Common myeloid progenitor, CD34-positive (primary cell): ENCODE measurements around the gene UPK3A.

Source experiments
- CTCF ChIA-PET: fragments of 350-600 bp; sonication (Branson Sonifier 250); formaldehyde crosslinking; loops from one replicate; lab custom pipeline; 2021; ENCODE audit warnings: antibody characterized with exemption; lab: Charles Lee
- POLR2A ChIA-PET: fragments of 350-600 bp; sonication (Branson Sonifier 250); formaldehyde crosslinking; loops from one replicate; lab custom pipeline; 2021; ENCODE audit warnings: antibody characterized with exemption; lab: Charles Lee
- DNase-seq, 3 donors: peaks; one replicate each; pipeline versions ENCODE4 v3.0.0 to v3.0.0-alpha.2; 2013
- H3K27ac ChIP-seq, 2 experiments: 1 replicate in 1 of 2; 2 replicates in 1 of 2; pipeline ENCODE4 v1.7.0; 2013; ENCODE audit warnings: inconsistent platforms in 2 of 2, low read length in 2 of 2, mild to moderate bottlenecking in 2 of 2, low read depth in 1 of 2, moderate library complexity in 1 of 2; ENCODE audit not compliant: severe bottlenecking in 2 of 2, insufficient read depth in 1 of 2, poor library complexity in 1 of 2
- H3K27me3 ChIP-seq, 5 experiments: replicated peaks in 2 of 5; 1 replicate in 3 of 5; 2 replicates in 2 of 5; pipeline versions ENCODE4 v1.6.1 to v1.7.0; 2013; ENCODE audit warnings: low read length in 4 of 5, mild to moderate bottlenecking in 2 of 5, moderate library complexity in 2 of 5, inconsistent platforms in 1 of 5; ENCODE audit not compliant: insufficient read depth in 5 of 5, control insufficient read depth in 4 of 5
- H3K36me3 ChIP-seq, 4 experiments: 1 replicate in 2 of 4; 2 replicates in 2 of 4; pipeline versions ENCODE4 v1.6.1 to v1.7.0; 2013; ENCODE audit warnings: low read length in 3 of 4, control low read depth in 1 of 4, mild to moderate bottlenecking in 1 of 4; ENCODE audit not compliant: control insufficient read depth in 4 of 4, insufficient read depth in 4 of 4
- H3K4me1 ChIP-seq, 4 experiments: 1 replicate in 3 of 4; 2 replicates in 1 of 4; pipeline versions ENCODE4 v1.6.1 to v1.7.1; 2013; ENCODE audit warnings: low read length in 3 of 4, mild to moderate bottlenecking in 3 of 4, control low read depth in 1 of 4, inconsistent platforms in 1 of 4, moderate library complexity in 1 of 4; ENCODE audit not compliant: control insufficient read depth in 4 of 4, insufficient read depth in 4 of 4; ENCODE audit errors: control extremely low read depth in 1 of 4
- H3K4me3 ChIP-seq, 7 experiments: 1 replicate in 4 of 7; 2 replicates in 3 of 7; pipeline versions ENCODE4 v1.5.1 to v1.7.0; 2013; ENCODE audit warnings: mild to moderate bottlenecking in 7 of 7, low read length in 6 of 7, moderate library complexity in 6 of 7, inconsistent platforms in 2 of 7, low read depth in 2 of 7, control low read depth in 1 of 7; ENCODE audit not compliant: insufficient read depth in 4 of 7, control insufficient read depth in 1 of 7; ENCODE audit errors: extremely low read depth in 1 of 7
- H3K9me3 ChIP-seq, 5 experiments: 1 replicate in 4 of 5; 2 replicates in 1 of 5; pipeline versions ENCODE4 v1.6.1 to v1.7.1; 2013; ENCODE audit warnings: low read length in 4 of 5, mild to moderate bottlenecking in 2 of 5, inconsistent platforms in 1 of 5, low read depth in 1 of 5, moderate library complexity in 1 of 5; ENCODE audit not compliant: control insufficient read depth in 4 of 5, insufficient read depth in 2 of 5; ENCODE audit errors: control extremely low read depth in 1 of 5
- WGBS: methylation state at CpG from one replicate; pipeline ENCODE4 v1.1.5; 2013; ENCODE audit not compliant: insufficient coverage; 5-methylcytosine and 5-hydroxymethylcytosine counted together

UPK3A gene

DNA sequence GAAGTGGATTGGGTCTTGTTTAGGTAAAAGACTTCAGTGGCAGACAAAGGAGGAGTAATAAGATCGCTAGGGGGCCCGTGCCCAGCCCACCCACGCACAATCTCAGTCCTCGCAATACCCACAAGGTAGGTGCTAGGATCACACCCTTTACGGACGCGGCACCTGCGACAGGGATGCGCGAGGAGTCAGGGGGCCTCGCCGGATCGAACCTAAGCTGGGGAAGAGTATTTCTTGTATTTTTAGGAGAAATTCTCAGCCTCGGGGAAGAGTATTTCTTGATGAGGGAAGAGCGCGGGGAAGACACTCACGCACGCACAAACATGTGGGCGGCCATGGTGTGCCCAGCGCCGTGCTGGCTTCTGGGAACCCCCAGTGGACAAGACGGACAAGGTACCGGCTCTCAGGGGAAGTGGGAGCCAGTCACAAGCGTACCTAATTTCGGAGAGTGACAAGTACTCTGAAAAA, 24.2 kb downstream of the UPK3A start:
- POLR2A ChIA-PET, result interaction anchor here (0.6 to 1.6 kb wide), 3 partner anchors 27 to 47 kb away, joined by 3 to 4 read pairs (median 4); no protein-coding TSS in a partner anchor
- Histone ChIP-seq H3K27me3 (no peaks in the 10 kb centered on the region), H3K9me3 (no peaks in the 10 kb centered on the region), H3K27ac (peak overlapping the region in 1 of 2 experiments; percentile 76), H3K4me1 (peaks cover 0 to 31% (median 24%) of the 10 kb centered on the region in 4 experiments), H3K4me3 (peak overlapping the region; percentile 33 to 90 (median 75)), H3K36me3 (no peaks in the 10 kb centered on the region)
- 38% methylated on average over 22 of the region's 25 CpGs for WGBS
- peak in 2 of 3 donors; percentile 31 to 48 for DNase-seq
- CTCF ChIA-PET, result interaction anchor here (0.8 to 1.5 kb wide), 5 partner anchors 9 to 27 kb away, joined by 3 to 4 read pairs (median 4); no protein-coding TSS in a partner anchor

DNA sequence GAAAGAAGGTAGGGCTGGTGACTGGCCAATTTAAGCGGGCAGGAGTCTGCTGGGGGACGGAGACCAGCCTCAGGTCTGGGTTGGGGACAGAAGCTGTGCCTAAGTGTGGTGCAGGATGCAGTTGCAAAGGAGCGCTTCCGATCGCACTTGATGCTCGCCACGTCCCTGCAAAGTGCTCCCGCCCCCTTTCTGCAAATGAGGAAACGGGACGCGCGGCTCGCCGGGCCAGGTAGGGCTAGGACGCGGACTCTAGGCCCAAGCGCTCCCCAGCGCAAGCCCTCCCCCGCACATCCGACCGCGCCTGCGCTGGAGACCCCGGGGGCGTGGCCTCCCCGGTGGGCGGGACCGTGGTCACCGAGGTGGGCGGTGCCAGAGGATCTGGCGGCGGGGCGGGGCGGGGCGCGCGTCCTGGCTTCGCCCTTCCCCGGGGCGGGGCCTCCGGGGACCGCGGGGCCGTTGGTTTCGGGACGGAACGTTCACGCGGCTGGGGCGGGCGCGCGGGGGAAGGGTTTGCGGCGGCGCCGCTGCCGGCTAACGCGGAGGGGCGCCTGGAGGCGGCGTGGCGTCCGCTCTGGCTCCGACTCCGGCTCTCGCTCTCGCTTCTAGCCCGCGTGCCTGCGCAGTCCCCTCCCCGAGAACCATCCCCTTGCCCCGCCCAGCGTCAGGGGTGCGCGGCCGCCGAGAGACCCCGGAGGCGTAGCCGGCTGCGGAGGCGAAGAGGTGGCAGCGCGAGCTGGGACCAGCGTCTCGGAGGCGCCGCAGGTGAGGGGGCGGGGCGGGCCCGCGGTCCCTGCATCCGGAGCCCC, 24.9 kb downstream of the UPK3A start, which contains the start of gene FAM118A:
Gene FAM118A (plus strand): TSS at position 513 of the 806 bp plus-strand sequence. CDS start 12,446 bp downstream, outside the sequence.
- ChIA-PET CTCF (interaction anchor here (0.8 to 1.5 kb wide), 2 partner anchors 24 to 27 kb away, joined by 3 to 4 read pairs; no protein-coding TSS in a partner anchor), POLR2A (interaction anchor here (1.6 kb wide), 1 partner anchor 27 kb away, joined by 4 read pairs; no protein-coding TSS in a partner anchor)
- peak; percentile 84 to 93 (median 91) for DNase-seq
- Histone ChIP-seq H3K27ac (peak within 1 kb of the TSS; percentile 33 to 81), H3K36me3 (no peaks in the 10 kb centered on the region), H3K4me1 (peaks cover 0 to 31% (median 24%) of the 10 kb centered on the region in 4 experiments), H3K4me3 (peak within 1 kb of the TSS; percentile 53 to 91 (median 75)), H3K9me3 (no peaks in the 10 kb centered on the region), H3K27me3 (no peaks in the 10 kb centered on the region)
- under 1% methylated on average over 82 of the region's 95 CpGs for WGBS

DNA sequence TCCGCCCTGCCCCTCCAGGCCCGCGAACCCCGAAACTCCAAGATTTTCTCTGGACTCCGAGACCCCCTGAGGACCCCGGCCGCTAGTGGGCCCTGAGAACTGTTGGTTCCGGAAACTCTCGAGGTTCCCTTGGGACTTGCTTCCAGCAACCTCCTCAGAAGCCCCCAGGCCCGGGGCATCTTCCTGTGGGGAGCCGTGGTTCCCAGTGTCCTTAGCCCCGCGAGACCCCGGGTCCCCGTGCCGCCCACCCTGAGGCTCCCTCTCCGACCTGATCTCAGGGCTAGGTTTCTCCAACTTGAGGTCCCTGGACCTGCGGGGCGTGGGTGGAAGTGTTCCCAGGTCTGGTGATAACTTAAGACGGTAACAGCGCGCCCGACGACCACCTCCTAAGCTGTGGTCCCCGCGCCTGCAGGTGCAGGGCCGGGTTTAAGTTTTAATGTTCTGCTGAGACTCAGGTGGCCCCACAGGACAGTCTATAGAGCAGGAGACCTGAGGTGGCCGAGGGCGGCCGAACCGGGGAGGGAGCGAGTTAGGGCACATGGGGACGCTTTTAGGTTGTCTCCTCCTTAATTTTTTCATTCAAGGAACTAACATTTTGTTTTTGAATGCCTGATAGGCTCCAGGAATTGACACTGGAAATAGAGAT, 25.7 kb downstream of the UPK3A start:
- H3K27ac ChIP-seq, result peak overlapping the region; percentile 33 to 81
- no peaks in the 10 kb centered on the region for H3K27me3 ChIP-seq
- peak overlapping the region; percentile 53 to 91 (median 75) for H3K4me3 ChIP-seq
- POLR2A ChIA-PET, result no interaction called here
- H3K4me1 ChIP-seq, result peaks cover 0 to 31% (median 24%) of the 10 kb centered on the region in 4 experiments
- H3K36me3 ChIP-seq, result no peaks in the 10 kb centered on the region
- CTCF ChIA-PET, result interaction anchor here (0.9 to 1.2 kb wide), 5 partner anchors 13 to 66 kb away, joined by 3 to 4 read pairs (median 3); no protein-coding TSS in a partner anchor
- 3% methylated on average over 26 of the region's 33 CpGs for WGBS
- H3K9me3 ChIP-seq, result no peaks in the 10 kb centered on the region
- peak in 2 of 3 donors; percentile 22 to 23 for DNase-seq

DNA sequence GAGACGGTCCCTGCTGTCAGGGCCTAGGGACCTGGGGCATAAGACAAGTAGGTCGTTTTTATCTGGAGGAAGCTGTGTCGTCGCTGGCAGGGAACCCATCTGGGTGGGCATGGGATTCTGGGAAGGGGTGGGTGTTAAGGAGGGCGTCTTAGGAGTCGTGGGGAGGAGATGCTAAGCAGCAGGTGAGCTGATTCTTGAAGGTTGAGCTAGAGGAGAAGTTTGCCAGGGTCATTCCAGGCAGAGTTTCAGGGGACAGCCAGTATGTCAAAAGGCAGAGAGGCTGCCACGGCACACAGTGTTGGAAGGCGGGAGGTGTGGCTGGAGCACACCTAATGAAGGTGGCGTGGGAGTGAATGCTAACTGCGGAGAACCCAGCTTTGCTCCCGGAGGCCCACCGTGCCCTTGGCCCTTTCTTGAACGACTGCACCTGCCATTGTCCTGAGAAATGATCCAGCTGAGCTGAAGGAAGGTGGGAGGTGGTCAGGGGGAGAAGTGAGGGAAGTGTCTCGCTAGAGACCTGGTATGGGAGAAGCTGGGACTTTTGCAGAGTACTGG, 26.3 kb downstream of the UPK3A start:
- no peaks in the 10 kb centered on the region for H3K36me3 ChIP-seq
- 64% methylated on average over 14 of the region's 14 CpGs for WGBS
- H3K27me3 ChIP-seq, result no peaks in the 10 kb centered on the region
- ChIA-PET CTCF (interaction anchor here (0.9 to 1.2 kb wide), 5 partner anchors 13 to 66 kb away, joined by 3 to 4 read pairs (median 3); no protein-coding TSS in a partner anchor), POLR2A (interaction anchor here (1.5 kb wide), 1 partner anchor 12 kb away, joined by 3 read pairs; no protein-coding TSS in a partner anchor)
- peaks cover 0 to 31% (median 24%) of the 10 kb centered on the region in 4 experiments for H3K4me1 ChIP-seq
- no peak for DNase-seq
- no peaks in the 10 kb centered on the region for H3K9me3 ChIP-seq
- H3K4me3 ChIP-seq, result peak overlapping the region in 6 of 7 experiments; percentile 65 to 91 (median 76)
- peak overlapping the region in 1 of 2 experiments; percentile 81 for H3K27ac ChIP-seq

DNA sequence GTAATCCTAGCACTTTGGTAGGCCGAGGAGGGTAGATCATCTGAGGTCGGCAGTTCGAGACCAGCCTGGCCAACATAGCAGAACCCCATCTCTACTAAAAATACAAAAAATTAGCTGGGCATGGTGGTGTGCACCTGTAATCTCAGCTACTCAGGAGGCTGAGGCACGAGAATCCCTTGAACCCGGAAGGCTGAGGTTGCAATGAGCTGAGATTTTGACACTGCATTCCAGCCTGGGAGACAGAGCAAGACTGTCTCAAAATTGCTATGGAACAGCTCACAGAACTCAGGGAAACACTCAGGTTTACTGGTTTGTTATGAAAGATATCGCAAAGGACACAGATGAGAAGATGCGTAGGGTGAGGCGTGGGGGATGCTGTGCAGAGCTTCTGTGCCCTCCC, 27.7 kb downstream of the UPK3A start:
- CTCF ChIA-PET, result interaction anchor here (1.5 kb wide), 1 partner anchor 23 kb away, joined by 5 read pairs; no protein-coding TSS in a partner anchor
- no peaks in the 10 kb centered on the region for H3K36me3 ChIP-seq
- WGBS, result 90% methylated on average over 6 of the region's 8 CpGs
- POLR2A ChIA-PET, result interaction anchor here (0.9 to 1.5 kb wide), 2 partner anchors 11 to 22 kb away, joined by 3 read pairs; no protein-coding TSS in a partner anchor
- DNase-seq, result no peak
- no peaks in the 10 kb centered on the region for H3K27me3 ChIP-seq
- H3K9me3 ChIP-seq, result no peaks in the 10 kb centered on the region
- H3K4me1 ChIP-seq, result peaks cover 0 to 26% (median 24%) of the 10 kb centered on the region in 4 experiments
- H3K27ac ChIP-seq, result no peak overlapping the region
- H3K4me3 ChIP-seq, result no peak overlapping the region

DNA sequence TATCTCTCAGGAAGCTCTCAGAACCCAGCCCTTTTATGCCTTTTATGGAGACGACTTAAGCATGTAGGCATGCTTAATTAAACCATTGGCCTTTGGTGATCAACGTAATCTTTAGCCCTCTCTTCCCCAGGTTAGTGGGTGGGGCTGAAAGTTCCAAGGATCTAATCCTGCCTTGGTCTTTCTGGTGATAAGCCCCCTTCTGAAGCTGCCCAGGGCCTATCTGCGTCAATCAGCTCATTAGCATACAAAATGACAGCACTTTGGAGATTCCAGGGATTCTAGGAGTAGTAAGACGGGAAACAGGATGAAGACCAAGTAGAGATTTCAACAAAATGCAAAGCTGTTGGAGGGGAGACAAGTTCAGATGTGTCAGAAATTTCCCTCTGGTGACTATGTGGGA, 28.1 kb downstream of the UPK3A start:
- H3K27me3 ChIP-seq, result no peaks in the 10 kb centered on the region
- 87% methylated on average over 4 of the region's 4 CpGs for WGBS
- H3K27ac ChIP-seq, result no peak overlapping the region
- H3K36me3 ChIP-seq, result no peaks in the 10 kb centered on the region
- H3K4me3 ChIP-seq, result no peak overlapping the region
- DNase-seq, result no peak
- no peaks in the 10 kb centered on the region for H3K9me3 ChIP-seq
- ChIA-PET POLR2A (interaction anchor here (0.9 kb wide), 1 partner anchor 22 kb away, joined by 3 read pairs; no protein-coding TSS in a partner anchor), CTCF (interaction anchor here (1.5 kb wide), 1 partner anchor 22 kb away, joined by 5 read pairs; no protein-coding TSS in a partner anchor)
- peaks cover 0 to 28% (median 26%) of the 10 kb centered on the region in 4 experiments for H3K4me1 ChIP-seq
